HepG2 (cell line): Measurements from ENCODE around the gene GRIN3B. TPM values are rescaled to one million over a fixed set of nuclear protein-coding genes. Genes with fewer than 3 reads are reported as not detected.

ENCODE experiments used
- BCLAF1 ChIP-seq: fragments of 450-650 bp; IDR thresholded peaks from 2 replicates; pipeline ENCODE4 v1.6.1; 2017; ENCODE audit warnings: mild to moderate bottlenecking
- HNRNPK ChIP-seq: fragments of 200-400 bp; formaldehyde crosslinking; IDR thresholded peaks from 2 replicates; pipeline ENCODE4 v1.6.1; 2018; ENCODE audit warnings: low read length, low read depth, moderate library complexity, mild to moderate bottlenecking; ENCODE audit not compliant: poor library complexity, severe bottlenecking
- IRF2 ChIP-seq: IDR thresholded peaks from 2 replicates; pipeline ENCODE4 v1.6.1; 2018; ENCODE audit warnings: missing genetic modification reagents, missing compliant biosample characterization
- MXD4 ChIP-seq: IDR thresholded peaks from 2 replicates; pipeline ENCODE4 v1.6.1; 2016; ENCODE audit warnings: mild to moderate bottlenecking, missing biosample characterization, missing genetic modification reagents
- NCOA1 ChIP-seq: sonication (generic); formaldehyde crosslinking; IDR thresholded peaks from 2 replicates; pipeline ENCODE4 v1.9.0; 2021; ENCODE audit warnings: missing genetic modification reagents
- PAXIP1 ChIP-seq: sonication (generic); formaldehyde crosslinking; conservative IDR thresholded peaks from 2 replicates; pipeline ENCODE4 v1.4.0; 2020; ENCODE audit warnings: mild to moderate bottlenecking, missing genetic modification reagents, moderate library complexity
- ZBTB7B ChIP-seq: sonication (generic); formaldehyde crosslinking; IDR thresholded peaks from 2 replicates; pipeline ENCODE4 v1.4.0; 2020; ENCODE audit warnings: missing genetic modification reagents
- ZFY ChIP-seq: sonication (generic); formaldehyde crosslinking; IDR thresholded peaks from 2 replicates; pipeline ENCODE4 v1.4.0; 2020; ENCODE audit warnings: missing genetic modification reagents
- ZNF18 ChIP-seq: sonication (generic); formaldehyde crosslinking; IDR thresholded peaks from 2 replicates; pipeline ENCODE4 v1.8.0; 2022; ENCODE audit warnings: mild to moderate bottlenecking, missing genetic modification reagents; ENCODE audit not compliant: insufficient replicate concordance
- ZNF230 ChIP-seq: sonication (generic); formaldehyde crosslinking; IDR thresholded peaks from 2 replicates; pipeline ENCODE4 v1.4.0; 2020; ENCODE audit warnings: mild to moderate bottlenecking, missing genetic modification reagents
- ZNF362 ChIP-seq: sonication (generic); formaldehyde crosslinking; IDR thresholded peaks from 2 replicates; pipeline ENCODE4 v1.4.0; 2020; ENCODE audit warnings: missing genetic modification reagents, mild to moderate bottlenecking, borderline replicate concordance
- ZNF747 ChIP-seq: sonication (generic); formaldehyde crosslinking; IDR thresholded peaks from 2 replicates; pipeline ENCODE4 v1.8.1; 2023; ENCODE audit warnings: missing genetic modification reagents, mild to moderate bottlenecking, borderline replicate concordance
- ZNF776 ChIP-seq: sonication (generic); formaldehyde crosslinking; IDR thresholded peaks from 2 replicates; pipeline ENCODE4 v1.4.0; 2020; ENCODE audit warnings: mild to moderate bottlenecking, missing genetic modification reagents
- polyA plus RNA-seq, 8 experiments: library from polyadenylated mRNA; depleted of rRNA in 3 of 8; stranded (reverse) in 7 of 8; unstranded in 1 of 8; fragments of >200 nt; fragmentation: Illumina TruSeq in 4 of 8; extraction: Trizol in 4 of 8; gene quantifications; 2 replicates each; pipeline versions ENCODE4 v1.2.1 to v1.2.3, GENCODE V29; 2011 to 2016; ENCODE audit warnings: low read depth in 4 of 8, missing spikeins in 1 of 8, mixed read lengths in 1 of 8; ENCODE audit not compliant: insufficient read depth in 1 of 8
- total RNA-seq, 5 experiments: library from RNA; depleted of rRNA; stranded (reverse); fragments of >200 nt; fragmentation: Illumina TruSeq; extraction: Trizol; gene quantifications; 2 replicates each; pipeline ENCODE4 v1.2.3, GENCODE V29; 2016; ENCODE audit warnings: low read depth in 1 of 5
- TF ChIP-seq, protein P1 (sequence below): sonication (generic); formaldehyde crosslinking; IDR thresholded peaks from 2 replicates; pipeline ENCODE4 v1.4.0; 2020; ENCODE audit warnings: missing genetic modification reagents
- TF ChIP-seq, protein P2 (sequence below): sonication (generic); formaldehyde crosslinking; IDR thresholded peaks from 2 replicates; pipeline ENCODE4 v1.8.1; 2023; ENCODE audit warnings: missing genetic modification reagents, mild to moderate bottlenecking, borderline replicate concordance

The GRIN3B gene
- total and polyA plus RNA-seq, 2 of the 13 experiments (the other 11 are each of a cell fraction or from before 2014, with no cell fraction given), result 0.07 to 0.20 TPM

- TF ChIP-seq ZFY (CRISPR knock-in tag) (peak; percentile 58), MXD4 (peak; percentile 48; the same call in 1 of the 2 replicates), ZNF230 (no peak), BCLAF1 (no peak), ZNF362 (CRISPR knock-in tag) (no peak), PAXIP1 (CRISPR knock-in tag) (no peak; the same call in 1 of the 2 replicates), NCOA1 (CRISPR knock-in tag) (no peak), IRF2 (CRISPR knock-in tag) (no peak), ZBTB7B (CRISPR knock-in tag) (peak; percentile 52; the same call in 1 of the 2 replicates), HNRNPK (peak; percentile 86), ZNF747 (CRISPR knock-in tag) (0 out of 2 replicates have a peak, but pooled peaks have one; percentile 8), ZNF776 (CRISPR knock-in tag) (no peak), ZNF18 (CRISPR knock-in tag) (no peak)
- TF ChIP-seq, protein P1, sequence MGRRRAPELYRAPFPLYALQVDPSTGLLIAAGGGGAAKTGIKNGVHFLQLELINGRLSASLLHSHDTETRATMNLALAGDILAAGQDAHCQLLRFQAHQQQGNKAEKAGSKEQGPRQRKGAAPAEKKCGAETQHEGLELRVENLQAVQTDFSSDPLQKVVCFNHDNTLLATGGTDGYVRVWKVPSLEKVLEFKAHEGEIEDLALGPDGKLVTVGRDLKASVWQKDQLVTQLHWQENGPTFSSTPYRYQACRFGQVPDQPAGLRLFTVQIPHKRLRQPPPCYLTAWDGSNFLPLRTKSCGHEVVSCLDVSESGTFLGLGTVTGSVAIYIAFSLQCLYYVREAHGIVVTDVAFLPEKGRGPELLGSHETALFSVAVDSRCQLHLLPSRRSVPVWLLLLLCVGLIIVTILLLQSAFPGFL (CRISPR knock-in tag), result no peak
- TF ChIP-seq, protein P2, sequence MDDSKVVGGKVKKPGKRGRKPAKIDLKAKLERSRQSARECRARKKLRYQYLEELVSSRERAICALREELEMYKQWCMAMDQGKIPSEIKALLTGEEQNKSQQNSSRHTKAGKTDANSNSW (CRISPR knock-in tag), result no peak
These were observed 28.1 kb downstream of the GRIN3B start (continued) for GRCh38 chr19:1028062-1028926.
